Stimulated activated CD4-positive, alpha-beta T cell treated with anti-CD3 and anti-CD28 coated beads, Interleukin-4, amount 100 ng/mL, for 4 hours (primary cell): ENCODE measurements around the gene CSRNP3.

Source experiments
- DNase-seq, 2 experiments: peaks; one replicate each; pipeline ENCODE4 v3.0.0-alpha.2; 2020

The CSRNP3 gene, protein sequence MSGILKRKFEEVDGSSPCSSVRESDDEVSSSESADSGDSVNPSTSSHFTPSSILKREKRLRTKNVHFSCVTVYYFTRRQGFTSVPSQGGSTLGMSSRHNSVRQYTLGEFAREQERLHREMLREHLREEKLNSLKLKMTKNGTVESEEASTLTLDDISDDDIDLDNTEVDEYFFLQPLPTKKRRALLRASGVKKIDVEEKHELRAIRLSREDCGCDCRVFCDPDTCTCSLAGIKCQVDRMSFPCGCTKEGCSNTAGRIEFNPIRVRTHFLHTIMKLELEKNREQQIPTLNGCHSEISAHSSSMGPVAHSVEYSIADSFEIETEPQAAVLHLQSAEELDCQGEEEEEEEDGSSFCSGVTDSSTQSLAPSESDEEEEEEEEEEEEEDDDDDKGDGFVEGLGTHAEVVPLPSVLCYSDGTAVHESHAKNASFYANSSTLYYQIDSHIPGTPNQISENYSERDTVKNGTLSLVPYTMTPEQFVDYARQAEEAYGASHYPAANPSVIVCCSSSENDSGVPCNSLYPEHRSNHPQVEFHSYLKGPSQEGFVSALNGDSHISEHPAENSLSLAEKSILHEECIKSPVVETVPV

DNA sequence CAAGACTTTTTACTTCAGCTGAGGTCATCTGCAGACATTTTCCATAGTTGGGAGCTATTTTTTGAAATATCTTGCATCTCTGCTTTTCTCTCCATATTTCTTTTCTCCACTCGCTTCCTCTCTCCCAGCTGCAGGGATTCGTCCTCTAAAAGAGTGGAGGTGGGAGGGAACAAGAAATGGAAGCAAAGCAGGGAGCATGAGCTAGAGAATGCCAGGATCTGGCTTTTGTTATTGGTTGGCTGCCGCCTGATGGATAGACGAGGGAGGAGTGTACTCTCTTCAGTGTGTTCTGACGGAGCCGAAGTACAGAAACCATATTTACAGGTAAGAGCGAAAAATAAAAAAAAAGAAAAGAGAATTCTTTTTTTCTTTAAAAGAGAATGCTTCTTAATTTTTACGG, at the start of gene CSRNP3:
Gene CSRNP3, plus strand, starts transcription at position 282 of the 400 bp plus-strand sequence. CDS start 125,368 bp downstream, outside the sequence.
- DNase-seq, result no peak

GRCh38 chr2:165420231-165420630, 49.3 kb upstream of the CSRNP3 start:
- DNase-seq, result no peak

GRCh38 chr2:165423081-165423480, 46.4 kb upstream of the CSRNP3 start:
- DNase-seq, result no peak

- DNase-seq, result no peak
Measured at GRCh38 chr2:165425556-165425955, 43.9 kb upstream of the CSRNP3 start.

- no peak for DNase-seq
Measured at GRCh38 chr2:165427686-165428085, 41.8 kb upstream of the CSRNP3 start.

- no peak for DNase-seq
Measured at GRCh38 chr2:165428926-165429325, 40.6 kb upstream of the CSRNP3 start.

DNA sequence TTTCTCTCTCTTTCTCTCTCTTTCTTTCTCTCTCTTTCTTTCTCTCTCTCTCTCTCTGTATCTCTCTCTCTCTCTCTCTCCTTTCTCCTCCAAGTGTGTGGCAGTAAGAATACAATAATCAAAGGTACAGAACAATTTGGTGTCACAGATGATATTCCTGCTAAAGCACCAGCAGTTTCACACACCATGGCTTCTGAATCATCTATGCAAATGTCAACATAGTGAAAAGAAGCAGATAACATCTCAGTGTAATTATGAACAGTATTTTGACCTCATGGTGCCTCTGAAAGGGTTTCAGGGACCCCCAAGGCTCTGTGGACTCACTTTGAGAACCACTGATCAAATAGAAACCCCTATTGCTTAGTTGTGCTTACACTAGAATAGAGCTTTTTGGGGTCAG, 38.5 kb upstream of the CSRNP3 start:
- no peak for DNase-seq

DNA sequence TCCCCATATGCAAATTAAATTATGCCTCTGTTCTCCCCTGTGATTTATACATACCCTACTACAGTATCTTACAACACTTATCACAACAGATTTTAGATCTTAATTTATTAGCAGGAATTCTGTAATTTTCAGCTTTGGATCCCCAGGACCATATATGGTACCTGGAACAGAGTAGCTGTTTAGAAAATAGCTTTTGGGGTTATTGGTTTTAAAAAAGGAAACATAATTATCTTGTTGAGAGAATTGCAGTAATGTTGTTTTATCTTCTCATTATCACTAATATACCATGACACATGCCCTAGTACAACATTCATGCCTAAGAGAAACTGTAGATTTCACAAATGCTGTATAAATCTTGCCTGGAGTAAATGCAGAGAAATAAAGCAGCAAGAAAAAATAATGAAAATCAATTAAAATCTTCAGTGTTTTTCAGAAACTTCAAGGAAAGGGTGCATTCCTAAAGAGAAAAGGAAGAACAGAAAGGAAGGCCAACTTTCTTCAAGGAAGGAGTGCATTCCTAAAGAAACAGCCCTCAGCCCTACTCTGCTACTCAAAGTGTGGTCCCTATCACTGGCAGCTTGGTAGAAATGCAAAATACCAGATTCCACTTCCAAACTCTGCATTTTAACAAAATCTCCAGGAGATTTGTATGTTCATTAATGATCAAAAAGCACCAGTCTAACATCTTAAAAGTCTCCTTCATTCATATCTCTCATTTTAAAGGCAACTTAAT, 37.1 kb upstream of the CSRNP3 start:
- no peak for DNase-seq

DNA sequence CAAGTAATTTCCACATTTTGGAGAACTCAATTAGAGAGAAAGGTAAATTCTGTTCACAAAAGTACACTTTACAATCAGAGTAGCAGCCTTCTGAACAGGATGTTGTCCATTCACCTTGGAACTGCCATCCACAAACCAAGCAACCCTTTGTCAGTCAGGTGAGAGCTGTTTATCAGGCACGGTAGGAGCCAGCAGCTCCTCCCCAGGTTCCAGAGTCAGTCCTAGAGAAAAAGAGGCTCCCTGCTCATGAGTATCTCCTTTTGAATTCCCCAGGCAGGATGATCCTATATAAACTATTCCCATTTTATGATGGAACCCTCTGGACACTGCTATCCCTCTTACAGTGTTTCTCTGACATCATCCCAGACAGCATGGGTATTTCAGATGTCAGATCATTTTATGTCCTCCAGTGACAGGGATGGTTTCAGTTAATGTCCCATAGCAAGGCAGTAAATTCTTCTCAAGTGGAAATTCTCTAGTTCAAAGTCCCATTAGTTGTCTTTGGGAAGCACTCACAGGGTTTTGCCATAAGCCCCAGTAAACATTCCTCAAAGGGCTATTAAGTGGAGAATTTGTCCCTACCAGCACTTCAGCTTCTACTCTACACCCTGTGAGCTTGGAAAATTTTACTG, 34.5 kb upstream of the CSRNP3 start:
- no peak for DNase-seq

DNA sequence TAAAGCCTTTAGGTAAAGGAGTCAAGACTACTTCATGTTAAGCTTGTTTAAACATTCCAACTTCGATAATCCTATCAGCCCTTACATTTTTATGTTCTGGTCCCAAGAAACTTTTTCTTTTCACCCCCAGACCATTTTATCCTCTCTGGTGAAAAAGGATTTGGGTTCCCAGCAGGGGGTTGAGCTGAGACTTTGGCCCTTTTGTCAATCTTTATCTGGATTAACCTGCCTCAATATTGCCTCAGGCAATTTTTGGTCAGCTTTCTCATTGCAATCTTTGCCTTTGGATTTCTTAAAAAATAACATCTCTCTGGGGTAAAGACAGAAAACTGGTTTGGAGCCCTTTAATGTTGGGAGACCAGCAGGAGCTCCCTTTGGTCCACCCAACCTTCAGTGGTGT, 33.9 kb upstream of the CSRNP3 start:
- no peak for DNase-seq

DNA sequence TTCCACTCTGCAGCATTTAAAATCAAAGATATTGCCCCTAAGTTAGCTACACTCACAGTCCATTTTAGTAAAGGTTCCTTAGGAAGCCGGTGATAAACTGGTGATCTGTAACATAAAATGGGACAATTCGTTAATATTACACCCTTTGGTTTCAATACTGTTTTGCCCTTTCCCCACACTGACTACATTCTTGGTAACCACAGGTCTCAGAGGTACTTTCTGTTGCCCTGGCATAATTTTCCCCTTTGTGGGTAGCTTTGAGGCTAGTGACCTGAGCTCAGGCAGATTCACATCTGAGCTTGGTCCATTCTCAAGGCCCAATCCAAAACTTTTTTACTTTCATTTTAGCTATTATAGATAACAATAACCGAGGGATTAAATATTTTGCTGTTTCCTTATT, 32.9 kb upstream of the CSRNP3 start:
- no peak for DNase-seq

DNA sequence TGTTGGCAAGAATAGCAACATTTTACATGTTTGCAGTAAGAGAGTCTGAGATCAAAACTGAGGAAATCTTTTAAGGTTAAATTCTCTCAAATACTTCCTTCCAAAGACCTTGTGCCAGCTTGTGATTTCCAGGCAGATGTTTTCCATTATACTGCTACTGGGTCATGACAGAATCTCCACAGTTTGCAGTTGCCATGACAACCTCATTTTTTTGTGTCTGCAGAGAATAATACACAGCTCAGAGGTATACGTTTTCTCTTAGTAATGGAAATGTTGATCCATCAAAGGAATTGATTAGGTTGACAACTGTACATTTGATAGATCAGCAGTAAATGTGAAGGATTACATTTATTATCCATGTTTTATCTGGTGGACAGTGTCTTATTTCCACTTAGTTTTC, 29.1 kb upstream of the CSRNP3 start:
- DNase-seq, result no peak

- DNase-seq, result no peak
Measured at GRCh38 chr2:165443511-165443910, 26.0 kb upstream of the CSRNP3 start.

- DNase-seq, result no peak
Measured at GRCh38 chr2:165448406-165448805, 21.1 kb upstream of the CSRNP3 start.

- no peak for DNase-seq
Measured at GRCh38 chr2:165450156-165450555, 19.3 kb upstream of the CSRNP3 start.

DNA sequence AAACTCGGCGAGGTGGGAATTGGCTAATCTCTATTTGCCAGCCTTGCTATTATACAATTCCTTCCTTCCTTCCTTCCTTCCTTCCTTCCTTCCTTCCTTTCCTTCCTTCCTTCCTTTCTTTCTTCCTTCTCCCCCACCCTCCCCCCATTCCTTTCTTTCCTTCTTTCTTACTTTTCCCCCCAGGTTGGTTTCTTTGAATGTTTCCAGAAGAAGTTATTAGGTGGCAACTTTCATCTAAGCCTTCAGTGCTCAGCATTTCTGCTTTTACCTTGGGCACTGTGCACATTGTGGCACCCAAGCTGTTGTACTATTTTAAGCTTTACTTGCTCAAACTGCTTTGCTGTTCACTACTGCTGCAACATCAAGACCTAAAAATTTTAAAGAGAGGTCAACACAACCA, 17.2 kb upstream of the CSRNP3 start:
- DNase-seq, result no peak

DNA sequence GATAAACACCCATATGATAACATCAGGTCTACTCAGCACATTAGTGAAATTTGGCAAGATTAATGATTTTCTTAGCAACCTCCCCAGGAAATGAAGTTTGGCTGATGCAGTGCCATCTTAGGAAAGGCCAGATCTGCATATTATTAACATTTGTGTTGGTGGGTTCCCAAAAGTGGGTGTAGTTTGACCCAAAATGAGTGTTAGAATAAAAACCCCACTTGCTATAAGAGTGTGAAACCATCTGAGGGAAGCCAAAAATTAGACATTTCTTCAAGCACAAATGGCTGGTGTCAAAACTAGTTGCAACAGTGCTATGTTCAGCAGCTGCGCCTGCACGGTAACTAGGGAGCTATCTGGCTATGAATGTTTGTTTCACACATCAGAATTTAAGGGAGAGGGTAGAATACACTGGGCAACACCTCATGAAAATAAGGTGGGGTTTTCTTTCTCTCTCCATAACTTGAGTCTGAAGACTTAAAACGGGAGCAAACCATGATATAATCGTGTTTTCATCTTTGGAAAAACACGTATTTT, 15.9 kb upstream of the CSRNP3 start:
- no peak for DNase-seq

- no peak for DNase-seq
Measured at GRCh38 chr2:165454905-165455304, 14.6 kb upstream of the CSRNP3 start.

- DNase-seq, result no peak
Measured at GRCh38 chr2:165456027-165456426, 13.5 kb upstream of the CSRNP3 start.

GRCh38 chr2:165462443-165462842, 7.1 kb upstream of the CSRNP3 start:
- no peak for DNase-seq

DNA sequence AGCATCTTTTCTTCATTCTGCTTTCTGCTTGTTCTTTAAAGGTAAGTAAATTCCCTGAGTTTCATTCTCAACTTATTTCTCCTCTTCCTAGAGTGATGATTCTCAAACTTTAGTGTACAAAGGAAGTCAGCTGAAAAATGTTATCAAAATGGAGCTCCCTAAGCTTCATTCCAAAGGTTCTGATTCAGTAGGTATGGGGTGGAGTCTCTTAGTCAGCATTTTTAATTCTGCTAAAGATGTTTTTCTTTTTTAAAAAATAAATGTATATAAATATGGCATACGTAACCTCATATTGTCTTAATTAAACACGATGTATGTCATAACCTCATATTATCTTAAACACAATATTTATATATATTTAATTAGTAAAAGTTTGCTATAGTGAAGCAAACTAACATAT, 3.1 kb upstream of the CSRNP3 start:
- DNase-seq, result no peak

DNA sequence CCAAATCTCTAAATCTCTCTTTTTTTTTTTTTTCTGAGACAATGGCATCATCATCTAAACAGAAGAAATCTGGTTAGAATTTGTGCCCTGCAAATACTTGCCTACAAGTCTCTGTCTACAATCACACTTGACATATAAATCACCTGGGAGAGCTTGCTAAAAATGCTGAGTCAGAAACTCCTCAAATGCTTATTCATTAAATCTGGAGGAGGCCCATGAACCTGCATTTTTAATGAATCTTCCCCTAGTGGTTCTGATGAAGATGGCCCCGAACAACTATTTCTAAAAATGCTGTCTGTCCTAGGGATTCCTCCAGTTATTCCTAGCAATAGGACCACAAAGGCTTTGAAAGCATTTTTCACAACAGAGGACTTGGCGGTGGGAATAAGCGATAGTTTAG, 1.6 kb upstream of the CSRNP3 start:
- no peak for DNase-seq

DNA sequence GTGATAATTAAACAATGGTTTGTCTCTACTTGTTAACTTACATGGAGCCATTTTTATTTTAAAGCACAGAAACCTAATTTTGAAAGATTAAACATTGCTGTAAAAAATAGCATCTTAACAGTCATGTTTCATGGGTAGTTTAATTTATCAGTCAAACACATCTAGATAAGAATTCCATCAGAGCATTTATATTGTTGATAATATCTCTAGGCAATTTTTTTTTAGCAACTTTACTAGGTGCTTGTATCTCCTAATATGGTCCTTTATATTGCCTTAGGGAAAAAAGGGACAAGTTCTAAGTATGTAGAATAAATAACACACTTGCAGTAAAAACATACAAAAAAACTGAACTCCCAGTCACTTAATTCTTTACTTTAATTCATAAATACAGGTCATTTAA, 863 bp downstream of the CSRNP3 start:
- DNase-seq, result no peak
